ENCODE results near the gene EFCAB6.

DNA sequence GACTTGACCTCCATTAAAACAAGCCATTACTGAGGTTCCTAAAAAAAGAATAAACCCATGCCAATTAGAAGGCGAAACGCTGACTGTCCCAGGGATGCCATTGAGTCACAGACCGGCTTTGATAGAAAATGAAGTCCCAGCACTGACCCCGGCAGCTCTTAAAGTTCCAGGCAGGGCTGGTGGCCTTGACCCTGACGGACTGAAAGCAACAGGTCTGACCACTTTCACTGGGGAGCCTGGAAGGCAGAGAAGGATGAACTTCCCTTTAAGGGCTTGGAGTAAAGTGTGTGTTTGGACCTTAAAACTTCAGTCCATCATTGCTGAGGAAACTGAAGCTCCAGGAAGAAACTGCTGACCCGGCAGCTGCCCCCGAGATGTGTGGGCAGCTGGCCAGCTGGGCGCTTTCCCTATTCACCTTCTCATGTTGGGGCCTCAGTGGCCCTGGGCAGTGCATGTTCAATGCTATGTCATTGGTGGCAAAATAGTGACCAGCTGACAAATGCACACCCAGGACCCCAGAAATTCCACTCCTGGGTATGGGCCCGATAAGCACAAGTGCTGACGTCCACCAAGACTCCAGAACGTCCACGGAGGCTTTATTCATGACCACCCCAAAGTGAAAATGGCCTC lies 18.9 kb upstream of the EFCAB6 start:
- TF ChIP-seq POLR2A (IDR thresholded peaks at IDR 0.05; ENCODE audit: low read depth, low read length) (no peak), TAF1 (IDR thresholded peaks at IDR 0.05; ENCODE audit: low read depth, low read length) (no peak), POLR2AphosphoS5 (IDR thresholded peaks at IDR 0.05; ENCODE audit: low read depth, low read length) (no peak), SPI1 (IDR thresholded peaks at IDR 0.05; ENCODE audit: low read depth, low read length) (no peak), POU2F2 (IDR thresholded peaks at IDR 0.05; ENCODE audit: low read depth, low read length) (no peak), PAX5 (IDR thresholded peaks at IDR 0.05; ENCODE audit: insufficient read depth, low read length, severe bottlenecking) (no peak)

Data from GM12891 (cell line).